Neutrophil (primary cell): Measurements from ENCODE around the gene ECHS1.

ENCODE experiments used
- H3K27ac ChIP-seq: fragments of 200-600 bp; sonication (generic); 2 replicates; pipeline ENCODE4 v1.5.1; 2016; ENCODE audit warnings: mild to moderate bottlenecking, moderate library complexity
- H3K27me3 ChIP-seq: fragments of 200-600 bp; sonication (generic); 2 replicates; pipeline ENCODE4 v1.6.0; 2016; ENCODE audit warnings: mild to moderate bottlenecking
- H3K36me3 ChIP-seq: fragments of 200-600 bp; sonication (generic); 2 replicates; pipeline ENCODE4 v1.5.1; 2017
- H3K4me1 ChIP-seq, 2 experiments: fragments of 200-600 bp in 1 of 2; sonication (generic) in 1 of 2; 1 replicate in 1 of 2; 2 replicates in 1 of 2; pipeline versions ENCODE4 v1.5.1 to v1.6.1; 2013 to 2016; ENCODE audit warnings: low read depth in 1 of 2, low read length in 1 of 2, mild to moderate bottlenecking in 1 of 2, moderate library complexity in 1 of 2; ENCODE audit not compliant: control insufficient read depth in 1 of 2, insufficient read depth in 1 of 2
- H3K4me3 ChIP-seq, 2 experiments: fragments of 200-600 bp in 1 of 2; sonication (generic) in 1 of 2; 1 replicate in 1 of 2; 2 replicates in 1 of 2; pipeline ENCODE4 v1.5.1; 2013 to 2016; ENCODE audit warnings: low read depth in 1 of 2, low read length in 1 of 2, mild to moderate bottlenecking in 1 of 2, moderate library complexity in 1 of 2
- H3K9me3 ChIP-seq: fragments of 200-600 bp; sonication (generic); 2 replicates; pipeline ENCODE4 v1.5.1; 2016
- CTCF ChIP-seq: fragments of 200-600 bp; sonication (generic); IDR thresholded peaks from 2 replicates; pipeline ENCODE4 v1.5.1; 2016; ENCODE audit warnings: antibody characterized with exemption

Gene ECHS1

GRCh38 chr10:133337370-133337725 lies 35.8 kb downstream of the ECHS1 start:
- Histone ChIP-seq H3K36me3 (no peaks in the 10 kb centered on the region), H3K4me3 (no peak overlapping the region), H3K27ac (no peak overlapping the region), H3K9me3 (no peaks in the 10 kb centered on the region), H3K4me1 (peaks cover 0 to 12% of the 10 kb centered on the region in 2 experiments), H3K27me3 (peaks cover 92% of the 10 kb centered on the region)
- no peak for TF ChIP-seq CTCF

GRCh38 chr10:133336577-133337369 lies 36.4 kb downstream of the ECHS1 start, which contains the start of gene CALY:
Gene CALY (minus strand): TSS chr10:133336896. CDS start chr10:133328989, 7,907 bp downstream.
- H3K27ac ChIP-seq = no peak within 1 kb of the TSS
- no peak for TF ChIP-seq CTCF
- H3K9me3 ChIP-seq = no peaks in the 10 kb centered on the region
- H3K36me3 ChIP-seq = no peaks in the 10 kb centered on the region
- H3K4me1 ChIP-seq = peaks cover 0 to 12% of the 10 kb centered on the region in 2 experiments
- H3K27me3 ChIP-seq = peaks cover 92% of the 10 kb centered on the region
- H3K4me3 ChIP-seq = no peak within 1 kb of the TSS

GRCh38 chr10:133336118-133336576 lies 37.0 kb downstream of the ECHS1 start:
- Histone ChIP-seq H3K27ac (no peak overlapping the region), H3K4me1 (peaks cover 0 to 12% of the 10 kb centered on the region in 2 experiments), H3K27me3 (peaks cover 92% of the 10 kb centered on the region), H3K9me3 (no peaks in the 10 kb centered on the region), H3K36me3 (no peaks in the 10 kb centered on the region), H3K4me3 (no peak overlapping the region)
- no peak for TF ChIP-seq CTCF

- Histone ChIP-seq H3K9me3 (no peaks in the 10 kb centered on the region), H3K4me1 (peaks cover 0 to 12% of the 10 kb centered on the region in 2 experiments), H3K27me3 (peaks cover 92% of the 10 kb centered on the region), H3K27ac (no peak overlapping the region), H3K4me3 (no peak overlapping the region), H3K36me3 (no peaks in the 10 kb centered on the region)
- TF ChIP-seq CTCF = no peak
Observed at GRCh38 chr10:133335246-133336117, 37.7 kb downstream of the ECHS1 start.

GRCh38 chr10:133334503-133335245 lies 38.5 kb downstream of the ECHS1 start:
- Histone ChIP-seq H3K27me3 (peaks cover 90% of the 10 kb centered on the region), H3K27ac (no peak overlapping the region), H3K4me3 (no peak overlapping the region), H3K9me3 (no peaks in the 10 kb centered on the region), H3K4me1 (peaks cover 0 to 15% of the 10 kb centered on the region in 2 experiments), H3K36me3 (no peaks in the 10 kb centered on the region)
- no peak for TF ChIP-seq CTCF
